ENCODE measurements around the gene COL4A4. TPM values are rescaled to one million over a fixed set of nuclear protein-coding genes. Genes with fewer than 3 reads are reported as not detected.

COL4A4 gene
- total RNA-seq, 1 donor from 2014 or later, result 0.41 TPM

- H3K27me3 Mint-ChIP-seq, result no peaks in the 10 kb centered on the region
- no peak overlapping the region for H3K4me3 Mint-ChIP-seq (ENCODE audit: low read depth)
- H3K9me3 Mint-ChIP-seq (ENCODE audit: low read depth), result peaks cover 3% of the 10 kb centered on the region
- no peak overlapping the region for H3K27ac Mint-ChIP-seq
- H3K36me3 Mint-ChIP-seq (ENCODE audit: insufficient read depth), result no peaks in the 10 kb centered on the region
- TF ChIP-seq, protein P1, sequence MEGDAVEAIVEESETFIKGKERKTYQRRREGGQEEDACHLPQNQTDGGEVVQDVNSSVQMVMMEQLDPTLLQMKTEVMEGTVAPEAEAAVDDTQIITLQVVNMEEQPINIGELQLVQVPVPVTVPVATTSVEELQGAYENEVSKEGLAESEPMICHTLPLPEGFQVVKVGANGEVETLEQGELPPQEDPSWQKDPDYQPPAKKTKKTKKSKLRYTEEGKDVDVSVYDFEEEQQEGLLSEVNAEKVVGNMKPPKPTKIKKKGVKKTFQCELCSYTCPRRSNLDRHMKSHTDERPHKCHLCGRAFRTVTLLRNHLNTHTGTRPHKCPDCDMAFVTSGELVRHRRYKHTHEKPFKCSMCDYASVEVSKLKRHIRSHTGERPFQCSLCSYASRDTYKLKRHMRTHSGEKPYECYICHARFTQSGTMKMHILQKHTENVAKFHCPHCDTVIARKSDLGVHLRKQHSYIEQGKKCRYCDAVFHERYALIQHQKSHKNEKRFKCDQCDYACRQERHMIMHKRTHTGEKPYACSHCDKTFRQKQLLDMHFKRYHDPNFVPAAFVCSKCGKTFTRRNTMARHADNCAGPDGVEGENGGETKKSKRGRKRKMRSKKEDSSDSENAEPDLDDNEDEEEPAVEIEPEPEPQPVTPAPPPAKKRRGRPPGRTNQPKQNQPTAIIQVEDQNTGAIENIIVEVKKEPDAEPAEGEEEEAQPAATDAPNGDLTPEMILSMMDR (IDR thresholded peaks at IDR 0.05; ENCODE audit: unreplicated experiment), result no peak
- peaks cover 1% of the 10 kb centered on the region for H3K4me1 Mint-ChIP-seq (ENCODE audit: low read depth)
- DNase-seq (ENCODE audit: low spot score, unreplicated experiment), result no peak
Measured at GRCh38 chr2:227054006-227054405, 110.0 kb downstream of the COL4A4 start.

DNA sequence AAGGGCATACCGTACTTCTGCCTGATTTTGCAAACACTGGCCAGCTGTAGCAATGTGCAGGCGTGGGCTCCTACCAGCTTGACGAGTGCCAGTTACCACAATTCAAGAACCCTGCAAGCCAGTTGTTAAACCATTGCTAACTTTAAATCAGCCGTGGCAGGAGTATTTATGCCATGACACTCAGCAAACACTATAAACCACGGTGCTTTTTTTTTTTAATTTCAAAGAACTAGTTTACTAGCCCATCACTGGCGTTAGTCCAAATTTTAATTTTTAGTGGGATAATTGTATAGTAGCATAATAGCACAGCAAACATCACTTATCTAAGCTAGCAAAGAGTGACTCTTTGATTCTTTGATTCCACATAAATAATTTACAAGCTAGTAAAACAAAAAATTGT is 111.1 kb downstream of the COL4A4 start:
- H3K27ac Mint-ChIP-seq, result no peak overlapping the region
- no peaks in the 10 kb centered on the region for H3K27me3 Mint-ChIP-seq
- no peak for DNase-seq (ENCODE audit: low spot score, unreplicated experiment)
- TF ChIP-seq, protein P1 (IDR thresholded peaks at IDR 0.05; ENCODE audit: unreplicated experiment), result no peak
- peaks cover 6% of the 10 kb centered on the region for H3K9me3 Mint-ChIP-seq (ENCODE audit: low read depth)
- H3K4me3 Mint-ChIP-seq (ENCODE audit: low read depth), result no peak overlapping the region
- no peaks in the 10 kb centered on the region for H3K4me1 Mint-ChIP-seq (ENCODE audit: low read depth)
- no peaks in the 10 kb centered on the region for H3K36me3 Mint-ChIP-seq (ENCODE audit: insufficient read depth)

DNA sequence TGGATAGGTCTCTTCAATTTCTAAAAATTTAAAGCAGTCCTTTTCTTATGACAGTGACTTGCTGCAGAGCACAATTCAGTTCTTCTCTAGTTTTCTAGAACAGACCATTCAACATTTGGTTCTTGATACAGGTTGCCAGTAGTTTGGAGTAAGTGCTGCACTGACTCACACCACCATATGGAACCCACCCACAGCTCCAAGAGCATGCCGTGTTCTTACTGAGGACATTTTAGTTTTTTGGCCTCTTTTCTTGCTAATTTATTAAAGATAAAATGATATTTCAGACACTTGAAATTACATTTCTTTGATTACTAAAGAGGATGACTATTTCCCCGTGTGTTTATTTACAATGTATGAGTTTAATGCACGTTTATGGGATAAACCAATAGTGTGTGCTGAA is 120.0 kb downstream of the COL4A4 start:
- H3K36me3 Mint-ChIP-seq (ENCODE audit: insufficient read depth), result no peaks in the 10 kb centered on the region
- H3K9me3 Mint-ChIP-seq (ENCODE audit: low read depth), result peaks cover 6% of the 10 kb centered on the region
- no peak overlapping the region for H3K27ac Mint-ChIP-seq
- TF ChIP-seq, protein P1 (IDR thresholded peaks at IDR 0.05; ENCODE audit: unreplicated experiment), result no peak
- peaks cover 3% of the 10 kb centered on the region for H3K4me1 Mint-ChIP-seq (ENCODE audit: low read depth)
- peaks cover 31% of the 10 kb centered on the region for H3K27me3 Mint-ChIP-seq
- H3K4me3 Mint-ChIP-seq (ENCODE audit: low read depth), result no peak overlapping the region
- no peak for DNase-seq (ENCODE audit: low spot score, unreplicated experiment)

DNA sequence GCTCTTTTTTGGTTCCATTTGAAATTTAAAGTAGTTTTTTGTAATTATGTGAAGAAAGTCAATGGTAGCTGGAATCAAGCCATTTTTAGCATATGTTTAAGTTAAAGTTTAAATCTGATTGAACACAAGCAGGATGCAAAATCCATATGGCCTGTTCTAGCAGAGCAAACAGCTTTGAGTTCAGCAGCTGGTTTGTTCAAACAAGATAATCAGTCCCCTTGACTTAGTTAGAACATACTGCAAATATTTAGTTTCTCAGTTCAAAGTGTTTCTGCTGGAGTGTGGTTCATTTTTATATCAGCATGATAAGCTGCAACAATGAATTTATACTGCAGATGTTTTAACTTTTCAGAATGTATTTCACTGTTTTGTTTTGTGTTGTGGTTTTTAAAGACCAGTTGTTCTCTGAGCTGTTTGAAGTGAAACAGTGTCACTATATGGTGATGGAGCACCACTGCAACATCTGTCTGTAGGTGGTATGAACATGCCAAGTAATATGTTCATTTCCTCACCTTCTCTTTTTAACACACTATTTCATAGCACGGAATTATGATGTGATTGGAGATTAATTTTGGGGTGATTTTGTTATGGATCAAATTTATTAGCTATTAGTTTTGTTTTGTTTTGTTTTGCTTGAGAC is 125.3 kb downstream of the COL4A4 start:
- no peaks in the 10 kb centered on the region for H3K36me3 Mint-ChIP-seq (ENCODE audit: insufficient read depth)

GRCh38 chr2:227036527-227036926 is 127.5 kb downstream of the COL4A4 start:
- H3K27me3 Mint-ChIP-seq, result peaks cover 23% of the 10 kb centered on the region
- H3K4me3 Mint-ChIP-seq (ENCODE audit: low read depth), result no peak overlapping the region
- TF ChIP-seq, protein P1 (IDR thresholded peaks at IDR 0.05; ENCODE audit: unreplicated experiment), result no peak
- H3K36me3 Mint-ChIP-seq (ENCODE audit: insufficient read depth), result no peaks in the 10 kb centered on the region
- no peak for DNase-seq (ENCODE audit: low spot score, unreplicated experiment)
- peaks cover 37% of the 10 kb centered on the region for H3K4me1 Mint-ChIP-seq (ENCODE audit: low read depth)
- H3K27ac Mint-ChIP-seq, result no peak overlapping the region
- peaks cover 2% of the 10 kb centered on the region for H3K9me3 Mint-ChIP-seq (ENCODE audit: low read depth)

More for the DNA sequence above, 125.3 kb downstream of the COL4A4 start:
- TF ChIP-seq, protein P1 (IDR thresholded peaks at IDR 0.05; ENCODE audit: unreplicated experiment), result no peak
- Mint-ChIP-seq H3K27me3 (peaks cover 40% of the 10 kb centered on the region), H3K4me1 (ENCODE audit: low read depth) (peaks cover 30% of the 10 kb centered on the region), H3K27ac (peak overlapping the region; percentile 23), H3K9me3 (ENCODE audit: low read depth) (peaks cover 2% of the 10 kb centered on the region), H3K4me3 (ENCODE audit: low read depth) (no peak overlapping the region)
- DNase-seq (ENCODE audit: low spot score, unreplicated experiment), result no peak
